Right lobe of liver (tissue), 4 donors: ENCODE data around the gene JMJD8.

ENCODE experiments used
- CTCF ChIP-seq, 4 donors: fragments of 200-600 bp in 3 of 4; fragments of 450-650 bp in 1 of 4; IDR thresholded peaks; one replicate each; pipeline versions ENCODE4 v1.5.1 to v1.8.0; 2016 to 2022; ENCODE audit warnings: antibody characterized with exemption in 4 of 4, mild to moderate bottlenecking in 2 of 4
- POLR2A ChIP-seq: fragments of 450-650 bp; IDR thresholded peaks from one replicate; pipeline ENCODE4 v1.6.1; 2017; ENCODE audit warnings: antibody characterized with exemption, mild to moderate bottlenecking
- donor health status: DM: no; HTN: no; CAD: no.
- donor health status: DM: no; HTN: no; CAD: no.
- donor health status: DM: no; HTN: yes; CAD: no.

GRCh38 chr16:728131-728889, 44.2 kb upstream of the JMJD8 start:
- TF ChIP-seq CTCF (IDR thresholded peaks at IDR 0.05) (no peak), POLR2A (no peak)
